ENCODE data around the gene CYP3A7. TPM values are rescaled to one million over a fixed set of nuclear protein-coding genes. Genes with fewer than 3 reads are reported as not detected.

CYP3A7 gene
- polyA plus RNA-seq, 1 of the 3 experiments (the other 2 are of a cell fraction), result not detected

GRCh38 chr7:99719996-99720769 is 14.8 kb downstream of the CYP3A7 start:
- Histone ChIP-seq H3K27ac (ENCODE audit: low read depth in 2 of 2, low read length in 1 of 2) (no peak overlapping the region), H3K4me2 (no peak overlapping the region), H3K9me2 (no peaks in the 10 kb centered on the region), H2AFZ (ENCODE audit: low read depth) (no peak overlapping the region), H3K79me2 (ENCODE audit: insufficient read depth) (no peaks in the 10 kb centered on the region), H3K9me3 (0 out of 2 replicates have a peak, but pooled peaks cover 1% of the 10 kb centered on the region), H3F3A (replicated peaks; ENCODE audit: insufficient read depth) (no peaks in the 10 kb centered on the region), H3K27me3 (ENCODE audit: insufficient read depth) (peaks cover 13% of the 10 kb centered on the region), H3K4me1 (ENCODE audit: control insufficient read depth in 1 of 2, insufficient read depth in 2 of 2, low read depth in 1 of 2, low read length in 1 of 2) (no peaks in the 10 kb centered on the region), H3K4me3 (ENCODE audit: low read depth in 2 of 2, low read length in 1 of 2) (no peak overlapping the region), H3K9ac (no peak overlapping the region), H3K36me3 (replicated peaks in 1 of 2; ENCODE audit: control insufficient read depth in 1 of 2, insufficient read depth in 2 of 2, low read length in 1 of 2) (no peaks in the 10 kb centered on the region), H4K20me1 (ENCODE audit: insufficient read depth) (no peaks in the 10 kb centered on the region)
- 4% methylated on average over 4 of the region's 4 CpGs for WGBS (ENCODE audit: low lambda C conversion rate)
- TF ChIP-seq FOSL2 (IDR thresholded peaks at IDR 0.05; ENCODE audit: borderline replicate concordance, low read depth) (no peak), GATA2 (CRISPR knock-in tag; IDR thresholded peaks at IDR 0.05) (no peak), EP300 (IDR thresholded peaks at IDR 0.05; ENCODE audit: borderline replicate concordance in 1 of 2, low read depth in 1 of 2, low read length in 1 of 2) (no peak), CTCF (IDR thresholded peaks at IDR 0.05) (no peak), EZH2phosphoT487 (IDR thresholded peaks at IDR 0.05; ENCODE audit: borderline replicate concordance, low read depth) (no peak), SMC3 (IDR thresholded peaks at IDR 0.05; ENCODE audit: low read depth, low read length) (no peak), NRF1 (IDR thresholded peaks at IDR 0.05; ENCODE audit: low read depth, low read length) (no peak), TCF12 (IDR thresholded peaks at IDR 0.05) (no peak), REST (IDR thresholded peaks at IDR 0.05; ENCODE audit: low read depth, low read length) (no peak), MEF2A (IDR thresholded peaks at IDR 0.05; ENCODE audit: borderline replicate concordance, low read depth) (no peak), PBX3 (IDR thresholded peaks at IDR 0.05) (no peak), FOXM1 (IDR thresholded peaks at IDR 0.05; ENCODE audit: low read depth) (no peak), MXI1 (IDR thresholded peaks at IDR 0.05; ENCODE audit: low read depth, low read length) (no peak), ZBTB33 (IDR thresholded peaks at IDR 0.05; ENCODE audit: borderline replicate concordance, low read depth) (no peak), YY1 (IDR thresholded peaks at IDR 0.05; ENCODE audit: low read depth) (no peak)
- no peak for DNase-seq
- POLR2A ChIA-PET, result no interaction called here
- CTCF ChIA-PET, result no interaction called here

Data from SK-N-SH (cell line).